Mesenchymal stem cell (in vitro differentiated cells and primary cell): ENCODE results near the gene DNAJB11.
"Not testable (repeated sequence)": the region's sequence is repeated elsewhere in the genome, so short reads cannot be mapped to it uniquely, and the experiment has no call there.

Source experiments
- DNase-seq: peaks from one replicate; pipeline ENCODE4 v3.0.0-alpha.2; 2013
- H2AFZ ChIP-seq: one replicate; pipeline ENCODE4 v1.6.1; 2013; ENCODE audit warnings: low read depth, mild to moderate bottlenecking, control low read depth, inconsistent platforms, low read length, moderate library complexity
- H2AK5ac ChIP-seq: 2 replicates; pipeline ENCODE4 v1.6.1; 2013; ENCODE audit warnings: low read length, moderate library complexity, mild to moderate bottlenecking, inconsistent platforms; ENCODE audit not compliant: severe bottlenecking
- H2BK120ac ChIP-seq: one replicate; pipeline ENCODE4 v1.6.1; 2013; ENCODE audit warnings: low read depth, mild to moderate bottlenecking, inconsistent platforms, low read length, moderate library complexity
- H2BK12ac ChIP-seq, 2 experiments: one replicate each; pipeline ENCODE4 v1.6.1; 2013; ENCODE audit warnings: inconsistent platforms in 2 of 2, low read length in 2 of 2, mild to moderate bottlenecking in 2 of 2, moderate library complexity in 2 of 2, control low read depth in 1 of 2
- H2BK15ac ChIP-seq: one replicate; pipeline ENCODE4 v1.6.1; 2013; ENCODE audit warnings: mild to moderate bottlenecking, low read depth, inconsistent platforms; ENCODE audit not compliant: poor library complexity, severe bottlenecking
- H2BK5ac ChIP-seq: 2 replicates; pipeline ENCODE4 v1.6.1; 2013; ENCODE audit warnings: low read depth, mild to moderate bottlenecking, low read length, control low read depth, inconsistent platforms; ENCODE audit not compliant: poor library complexity, severe bottlenecking
- H3K14ac ChIP-seq, 2 experiments: one replicate each; pipeline ENCODE4 v1.6.1; 2013; ENCODE audit warnings: inconsistent platforms in 2 of 2, low read length in 2 of 2, control low read depth in 1 of 2, mild to moderate bottlenecking in 1 of 2, moderate library complexity in 1 of 2
- H3K18ac ChIP-seq, 2 experiments: one replicate each; pipeline ENCODE4 v1.6.1; 2013; ENCODE audit warnings: inconsistent platforms in 2 of 2, low read length in 2 of 2, control low read depth in 1 of 2, low read depth in 1 of 2, mild to moderate bottlenecking in 1 of 2
- H3K23ac ChIP-seq, 2 experiments: one replicate each; pipeline ENCODE4 v1.6.1; 2013; ENCODE audit warnings: inconsistent platforms in 2 of 2, low read length in 2 of 2, mild to moderate bottlenecking in 2 of 2, moderate library complexity in 2 of 2, control low read depth in 1 of 2
- H3K27ac ChIP-seq: 2 replicates; pipeline ENCODE4 v1.5.1; 2013; ENCODE audit warnings: mild to moderate bottlenecking, moderate library complexity, low read length, control low read depth, inconsistent platforms; ENCODE audit not compliant: poor library complexity, severe bottlenecking
- H3K27me3 ChIP-seq, 2 experiments: 2 replicates each; pipeline versions ENCODE4 v1.6.1 to v1.7.0; 2013; ENCODE audit warnings: low read length in 2 of 2, mild to moderate bottlenecking in 2 of 2, moderate library complexity in 2 of 2, control low read depth in 1 of 2, inconsistent platforms in 1 of 2; ENCODE audit not compliant: control insufficient read depth in 1 of 2, insufficient read depth in 1 of 2
- H3K36me3 ChIP-seq, 2 experiments: 2 replicates each; pipeline versions ENCODE4 v1.6.1 to v1.7.0; 2013; ENCODE audit warnings: low read length in 2 of 2, control low read depth in 1 of 2, inconsistent platforms in 1 of 2, low read depth in 1 of 2, mild to moderate bottlenecking in 1 of 2; ENCODE audit not compliant: insufficient read depth in 2 of 2, control insufficient read depth in 1 of 2
- H3K4ac ChIP-seq, 2 experiments: one replicate each; pipeline ENCODE4 v1.6.1; 2013; ENCODE audit warnings: inconsistent platforms in 2 of 2, low read length in 2 of 2, mild to moderate bottlenecking in 2 of 2, moderate library complexity in 2 of 2, control low read depth in 1 of 2, low read depth in 1 of 2
- H3K4me1 ChIP-seq: 2 replicates; pipeline ENCODE4 v1.6.1; 2013; ENCODE audit warnings: low read depth, low read length, control low read depth; ENCODE audit not compliant: control insufficient read depth, insufficient read depth
- H3K4me2 ChIP-seq: 2 replicates; pipeline ENCODE4 v1.6.1; 2013; ENCODE audit warnings: low read length, mild to moderate bottlenecking, inconsistent platforms; ENCODE audit not compliant: poor library complexity, severe bottlenecking
- H3K4me3 ChIP-seq, 2 experiments: 2 replicates each; pipeline versions ENCODE4 v1.5.1 to v1.7.0; 2013; ENCODE audit warnings: low read length in 2 of 2, mild to moderate bottlenecking in 2 of 2, control low read depth in 1 of 2, low read depth in 1 of 2; ENCODE audit not compliant: insufficient read depth in 1 of 2
- H3K79me1 ChIP-seq: replicated peaks from 2 replicates; pipeline ENCODE4 v1.6.1; 2013; ENCODE audit warnings: mild to moderate bottlenecking, control low read depth, low read length, inconsistent platforms; ENCODE audit not compliant: poor library complexity, severe bottlenecking
- H3K9ac ChIP-seq: 2 replicates; pipeline ENCODE4 v1.7.0; 2013; ENCODE audit warnings: mild to moderate bottlenecking, low read length, moderate library complexity
- H3K9me3 ChIP-seq: 2 replicates; pipeline ENCODE4 v1.7.0; 2013; ENCODE audit warnings: mild to moderate bottlenecking, low read length; ENCODE audit not compliant: control insufficient read depth
- H4K8ac ChIP-seq: one replicate; pipeline ENCODE4 v1.6.1; 2013; ENCODE audit warnings: inconsistent platforms, mild to moderate bottlenecking, low read length, moderate library complexity
- H4K91ac ChIP-seq: one replicate; pipeline ENCODE4 v1.6.1; 2013; ENCODE audit warnings: mild to moderate bottlenecking, low read length, inconsistent platforms
- WGBS: methylation state at CpG from one replicate; pipeline ENCODE4 v1.1.7; 2013; ENCODE audit warnings: mixed read lengths; 5-methylcytosine and 5-hydroxymethylcytosine counted together

DNAJB11 gene

GRCh38 chr3:186580785-186581184 is 10.3 kb downstream of the DNAJB11 start:
- no peak overlapping the region for H3K27ac ChIP-seq
- no peaks in the 10 kb centered on the region for H3K4me1 ChIP-seq
- no peak overlapping the region for H3K4me3 ChIP-seq
- H2BK15ac ChIP-seq, result no peak overlapping the region
- H2AK5ac ChIP-seq, result no peak overlapping the region
- WGBS, result 100% methylated on average over 1 of the region's 3 CpGs
- DNase-seq, result no peak
- no peak overlapping the region for H3K14ac ChIP-seq
- H4K8ac ChIP-seq, result no peak overlapping the region
- no peak overlapping the region for H2AFZ ChIP-seq
- H3K23ac ChIP-seq, result no peak overlapping the region
- peaks cover 3 to 99% of the 10 kb centered on the region in 2 experiments for H3K36me3 ChIP-seq
- no peaks in the 10 kb centered on the region for H3K9me3 ChIP-seq
- H3K4ac ChIP-seq, result no peak overlapping the region
- peaks cover 11% of the 10 kb centered on the region for H3K79me1 ChIP-seq
- H3K27me3 ChIP-seq, result no peaks in the 10 kb centered on the region
- H3K9ac ChIP-seq, result no peak overlapping the region
- no peak overlapping the region for H2BK120ac ChIP-seq
- H4K91ac ChIP-seq, result no peak overlapping the region
- H3K4me2 ChIP-seq, result no peak overlapping the region
- H3K18ac ChIP-seq, result no peak overlapping the region
- H2BK12ac ChIP-seq, result no peak overlapping the region
- no peak overlapping the region for H2BK5ac ChIP-seq

- Histone ChIP-seq H3K9me3 (no peaks in the 10 kb centered on the region), H2AFZ (no peak overlapping the region), H4K91ac (no peak overlapping the region), H3K4me1 (no peaks in the 10 kb centered on the region), H2BK120ac (no peak overlapping the region), H2AK5ac (no peak overlapping the region), H2BK5ac (no peak overlapping the region), H3K9ac (no peak overlapping the region), H2BK12ac (no peak overlapping the region), H3K27ac (no peak overlapping the region), H3K4ac (no peak overlapping the region), H3K79me1 (peaks cover 8% of the 10 kb centered on the region), H3K36me3 (peaks cover 3 to 87% of the 10 kb centered on the region in 2 experiments), H4K8ac (no peak overlapping the region), H3K23ac (no peak overlapping the region), H3K27me3 (no peaks in the 10 kb centered on the region), H3K4me2 (no peak overlapping the region), H3K18ac (no peak overlapping the region), H3K14ac (no peak overlapping the region), H2BK15ac (no peak overlapping the region), H3K4me3 (no peak overlapping the region)
- no peak for DNase-seq
- over 99% methylated on average over 5 of the region's 6 CpGs for WGBS
Observed at GRCh38 chr3:186582541-186582940, 12.0 kb downstream of the DNAJB11 start.

- Histone ChIP-seq H3K14ac (no peak overlapping the region), H2AK5ac (no peak overlapping the region), H3K4me1 (no peaks in the 10 kb centered on the region), H4K8ac (no peak overlapping the region), H3K9me3 (no peaks in the 10 kb centered on the region), H2BK12ac (no peak overlapping the region), H4K91ac (no peak overlapping the region), H2BK5ac (no peak overlapping the region), H3K18ac (no peak overlapping the region), H3K36me3 (peaks cover 3 to 74% of the 10 kb centered on the region in 2 experiments), H3K9ac (no peak overlapping the region), H2AFZ (no peak overlapping the region), H3K27ac (no peak overlapping the region), H2BK15ac (no peak overlapping the region), H3K79me1 (peaks cover 8% of the 10 kb centered on the region), H3K4me3 (no peak overlapping the region), H3K4me2 (no peak overlapping the region), H3K23ac (no peak overlapping the region), H3K27me3 (no peaks in the 10 kb centered on the region), H2BK120ac (no peak overlapping the region), H3K4ac (no peak overlapping the region)
- 68% methylated on average over 4 of the region's 5 CpGs for WGBS
- DNase-seq, result peak; percentile 24
Observed at GRCh38 chr3:186583831-186584230, 13.3 kb downstream of the DNAJB11 start.

GRCh38 chr3:186586245-186586644 is 15.7 kb downstream of the DNAJB11 start:
- H2BK15ac ChIP-seq, H3K27me3 ChIP-seq, H2AFZ ChIP-seq, H3K4me2 ChIP-seq, H3K27ac ChIP-seq, H2BK120ac ChIP-seq, H3K9me3 ChIP-seq, H2AK5ac ChIP-seq, H3K18ac ChIP-seq, H2BK5ac ChIP-seq, H3K23ac ChIP-seq, H4K91ac ChIP-seq, H3K79me1 ChIP-seq, H2BK12ac ChIP-seq, H3K4me3 ChIP-seq, H3K14ac ChIP-seq, H4K8ac ChIP-seq, H3K4me1 ChIP-seq, H3K9ac ChIP-seq, DNase-seq, H3K4ac ChIP-seq: not testable (repeated sequence)
- WGBS, result 92% methylated on average over 9 of the region's 9 CpGs
- H3K36me3 ChIP-seq, result peaks cover under 1 to 50% of the 10 kb centered on the region in 2 experiments
